Right hindlimb (tissue), 1 donor: ENCODE measurements around the gene ELL2.

Experiments used
- DNase-seq: peaks from one replicate; pipeline ENCODE4 v3.0.0-alpha.2; 2018

The ELL2 gene

GRCh38 chr5:95953021-95953702 lies 8.5 kb downstream of the ELL2 start:
- no peak for DNase-seq

DNA sequence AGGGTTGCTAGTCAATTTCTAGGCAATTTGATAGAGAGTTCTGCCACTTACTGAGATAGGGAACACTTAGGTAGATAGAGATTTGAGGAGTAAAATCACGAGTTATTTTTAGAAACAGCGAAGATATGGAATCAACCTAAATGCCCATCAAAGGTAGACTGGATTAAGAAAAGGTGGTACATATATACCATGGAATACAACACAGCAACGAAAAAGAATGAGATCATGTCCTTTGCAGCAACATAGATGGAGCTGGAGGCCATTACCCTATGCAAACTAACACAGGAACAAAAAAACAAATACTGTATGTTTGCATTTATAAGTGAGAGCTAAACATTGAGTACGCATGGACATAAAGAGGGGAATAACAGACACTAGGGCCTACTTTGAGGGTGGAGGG lies 9.7 kb downstream of the ELL2 start:
- no peak for DNase-seq

DNA sequence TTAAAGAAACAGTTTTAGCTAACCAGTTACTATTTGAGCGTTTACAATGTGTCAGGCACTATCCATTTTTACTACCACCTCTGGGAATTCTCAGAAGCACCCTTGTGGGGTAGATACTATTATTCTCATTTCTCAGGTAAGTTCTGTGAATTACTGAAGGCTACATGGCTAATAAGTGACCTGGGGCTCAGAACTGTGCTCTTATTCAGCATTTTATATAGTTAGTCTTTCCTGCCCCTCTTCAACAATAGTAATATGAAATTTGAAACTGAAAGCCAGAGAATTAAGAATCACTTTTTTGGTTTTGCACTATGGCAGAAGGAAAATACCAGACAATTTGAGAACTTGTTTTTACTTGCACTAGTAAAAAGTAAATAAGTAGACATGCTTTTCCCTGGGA lies 11.8 kb downstream of the ELL2 start:
- no peak for DNase-seq

- no peak for DNase-seq
Measured at GRCh38 chr5:95948631-95949030, 13.0 kb downstream of the ELL2 start.

DNA sequence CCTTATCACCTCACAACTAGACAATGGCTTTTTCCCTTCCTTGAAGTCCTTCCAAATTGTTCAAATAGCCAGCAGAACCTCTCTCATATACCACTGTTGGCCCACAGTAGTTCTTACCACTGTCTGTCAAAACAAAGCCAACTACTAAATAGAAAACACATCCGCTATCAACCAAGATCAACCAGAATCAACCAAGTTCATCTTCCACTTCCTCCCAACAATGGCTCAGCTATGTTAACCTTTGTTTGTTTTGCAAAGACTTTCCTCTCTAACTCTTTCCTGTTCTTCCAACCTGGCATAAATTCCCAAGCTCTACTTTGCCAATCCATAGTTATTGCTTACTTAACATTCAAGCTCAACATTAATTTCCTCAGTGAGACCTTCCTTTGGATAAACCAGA lies 15.2 kb downstream of the ELL2 start:
- DNase-seq: no peak

GRCh38 chr5:95942968-95943367 lies 18.7 kb downstream of the ELL2 start:
- no peak for DNase-seq

GRCh38 chr5:95942414-95942813 lies 19.2 kb downstream of the ELL2 start:
- DNase-seq: no peak

DNA sequence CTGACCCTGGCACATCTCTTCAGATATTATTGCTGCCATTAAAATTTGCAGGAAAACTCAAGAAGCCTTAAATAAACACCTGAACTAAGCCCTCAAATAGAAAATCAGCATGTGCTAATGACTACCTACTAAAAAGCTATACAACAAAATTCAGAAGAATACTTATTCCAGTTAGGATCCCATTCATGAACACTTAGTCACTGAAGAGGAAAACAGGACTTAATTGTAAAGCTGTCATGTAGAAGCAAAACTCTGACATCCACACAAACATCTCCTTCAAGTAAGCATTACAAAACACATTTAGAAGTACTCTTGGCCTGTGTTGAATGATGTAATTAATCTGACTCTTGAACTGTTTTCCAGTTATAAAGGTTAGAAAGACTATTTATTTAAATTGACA lies 19.9 kb downstream of the ELL2 start:
- no peak for DNase-seq

- no peak for DNase-seq
Measured at GRCh38 chr5:95940758-95941682, 20.6 kb downstream of the ELL2 start.

- no peak for DNase-seq
Measured at GRCh38 chr5:95939465-95939864, 22.2 kb downstream of the ELL2 start.

GRCh38 chr5:95938766-95939165 lies 22.9 kb downstream of the ELL2 start:
- DNase-seq: no peak

DNA sequence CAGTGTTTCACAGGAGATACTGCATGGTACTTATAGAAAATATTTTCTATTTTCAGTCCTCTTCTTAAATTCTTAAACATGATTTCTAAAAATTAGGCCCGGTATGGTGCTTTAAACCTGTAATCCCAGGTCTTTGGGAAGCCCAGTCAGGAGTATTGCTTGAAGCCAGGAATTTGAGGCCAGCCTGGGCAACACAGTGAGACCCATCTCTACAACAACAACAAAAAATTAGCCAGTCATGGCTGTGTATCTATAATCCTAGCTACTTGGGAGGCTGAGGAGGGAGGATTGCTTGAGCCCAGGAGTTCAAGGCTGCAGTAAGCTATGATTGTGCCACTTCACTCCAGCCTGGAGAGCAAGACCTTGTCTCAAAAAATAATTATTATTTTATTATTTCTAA lies 23.3 kb downstream of the ELL2 start:
- DNase-seq: no peak

GRCh38 chr5:95937607-95938152 lies 24.0 kb downstream of the ELL2 start:
- DNase-seq: no peak

GRCh38 chr5:95936812-95937397 lies 24.7 kb downstream of the ELL2 start:
- no peak for DNase-seq

- no peak for DNase-seq
Measured at GRCh38 chr5:95935553-95936100, 26.0 kb downstream of the ELL2 start.

DNA sequence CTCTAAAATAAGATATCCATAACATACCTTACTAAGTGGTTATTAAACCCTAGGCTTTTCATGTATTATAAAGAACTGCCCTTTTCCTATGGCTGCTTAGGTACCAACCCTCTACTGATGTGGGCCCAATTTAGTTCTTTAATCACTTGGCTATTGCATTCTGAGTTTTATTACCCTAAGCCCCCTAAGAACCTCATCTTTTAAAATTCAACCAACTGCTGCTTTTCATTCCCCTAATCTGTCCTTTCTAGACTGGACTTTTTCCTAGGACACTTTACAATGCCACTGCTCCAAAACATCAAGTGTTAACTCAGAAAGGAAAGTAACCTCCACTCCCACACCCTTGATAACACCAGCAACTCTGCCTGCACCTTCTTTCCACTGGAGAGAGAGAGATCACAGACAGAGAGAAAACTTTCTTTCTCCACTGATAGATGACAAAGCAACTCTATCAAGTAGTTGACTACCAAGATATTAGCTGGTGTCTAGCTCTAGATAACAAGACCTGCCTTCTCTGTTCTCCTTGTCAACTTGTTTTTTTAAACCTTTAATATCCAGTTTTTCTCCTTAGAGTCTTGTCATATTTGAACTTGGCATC lies 27.3 kb downstream of the ELL2 start:
- DNase-seq: no peak

- DNase-seq: no peak
Measured at GRCh38 chr5:95932941-95933340, 28.7 kb downstream of the ELL2 start.

GRCh38 chr5:95931079-95931833 lies 30.4 kb downstream of the ELL2 start:
- no peak for DNase-seq

- DNase-seq: no peak
Measured at GRCh38 chr5:95930141-95930930, 31.3 kb downstream of the ELL2 start.

DNA sequence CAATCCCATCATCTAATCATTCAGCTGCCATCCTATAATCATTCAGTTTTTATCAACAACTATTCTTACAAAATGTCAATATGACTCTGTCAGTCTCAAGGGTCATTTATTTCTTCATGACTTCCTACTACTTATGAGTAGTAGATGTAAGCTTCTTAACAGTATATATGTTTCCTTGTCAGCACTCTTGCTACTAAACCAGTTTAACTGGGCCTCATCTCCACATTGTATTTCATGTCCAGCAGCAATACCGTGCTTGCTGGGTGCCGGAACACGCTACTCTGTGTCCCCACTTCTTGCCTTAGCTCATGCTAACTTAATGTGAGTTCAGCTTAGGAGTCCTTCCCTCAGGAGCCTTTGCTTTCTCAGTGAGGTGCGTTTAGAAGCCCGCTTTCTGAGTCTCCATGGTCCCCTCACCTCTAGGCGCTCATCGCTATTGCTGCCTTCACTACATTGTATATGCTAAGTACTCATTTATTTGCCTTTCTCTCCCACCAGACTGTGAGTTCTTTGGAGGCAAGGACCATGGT lies 32.9 kb downstream of the ELL2 start:
- DNase-seq: no peak
